GM18502 (cell line): ENCODE results near the gene EEFSEC.

Experiments
- ATAC-seq: cut with Tn5 transposase; IDR thresholded peaks from one replicate; pipeline ENCODE4 v1.9.1; 2021; ENCODE audit warnings: mild to moderate bottlenecking; ENCODE audit not compliant: unreplicated experiment, poor library complexity

Gene EEFSEC

GRCh38 chr3:128238184-128238489 lies 84.9 kb downstream of the EEFSEC start:
- no peak for ATAC-seq

- ATAC-seq, result no peak
These were observed 86.0 kb downstream of the EEFSEC start for GRCh38 chr3:128239304-128239703.

GRCh38 chr3:128240232-128240631 lies 87.0 kb downstream of the EEFSEC start:
- ATAC-seq, result no peak

- no peak for ATAC-seq
These were observed 88.5 kb downstream of the EEFSEC start for GRCh38 chr3:128241741-128242140.

GRCh38 chr3:128242818-128243601 lies 89.7 kb downstream of the EEFSEC start:
- no peak for ATAC-seq

GRCh38 chr3:128243602-128244504 lies 90.6 kb downstream of the EEFSEC start:
- ATAC-seq, result no peak

- no peak for ATAC-seq
These were observed 92.2 kb downstream of the EEFSEC start for GRCh38 chr3:128245460-128245859.

GRCh38 chr3:128247666-128248409 lies 94.6 kb downstream of the EEFSEC start:
- no peak for ATAC-seq

GRCh38 chr3:128252083-128252482 lies 98.8 kb downstream of the EEFSEC start:
- no peak for ATAC-seq

- ATAC-seq, result no peak
These were observed 99.9 kb downstream of the EEFSEC start for GRCh38 chr3:128253150-128253549.

- ATAC-seq, result no peak
These were observed 100.8 kb downstream of the EEFSEC start for GRCh38 chr3:128254066-128254590.

GRCh38 chr3:128254967-128255366 lies 101.7 kb downstream of the EEFSEC start:
- no peak for ATAC-seq

GRCh38 chr3:128256131-128256530 lies 102.8 kb downstream of the EEFSEC start:
- ATAC-seq, result no peak

GRCh38 chr3:128257632-128258031 lies 104.4 kb downstream of the EEFSEC start:
- ATAC-seq, result no peak

GRCh38 chr3:128260275-128260674 lies 107.0 kb downstream of the EEFSEC start:
- no peak for ATAC-seq

GRCh38 chr3:128262457-128262856 lies 109.2 kb downstream of the EEFSEC start:
- no peak for ATAC-seq

- ATAC-seq, result no peak
These were observed 109.8 kb downstream of the EEFSEC start for GRCh38 chr3:128263118-128263517.

- no peak for ATAC-seq
These were observed 110.7 kb downstream of the EEFSEC start for GRCh38 chr3:128263946-128264345.

GRCh38 chr3:128266453-128266852 lies 113.2 kb downstream of the EEFSEC start:
- no peak for ATAC-seq

GRCh38 chr3:128267541-128267940 lies 114.3 kb downstream of the EEFSEC start:
- no peak for ATAC-seq
